ENCODE data around the gene CHML. TPM values are rescaled to one million over a fixed set of nuclear protein-coding genes. Genes with fewer than 3 reads are reported as not detected.
A peak's percentile ranks its signal among the peaks of the same experiment; 100 is the strongest.
"Not testable (repeated sequence)": the region's sequence is repeated elsewhere in the genome, so short reads cannot be mapped to it uniquely, and the experiment has no call there.

Gene CHML
- 10 to 100 TPM in 5 of 6 donors, 1 to 10 TPM in 1; 6.5 to 17.3 (median 15.5) TPM for polyA plus RNA-seq (ENCODE audit: low read depth in 6 of 6)

GRCh38 chr1:241640149-241640866 is at the start of gene CHML, which contains the start of gene OPN3:
TSS of gene CHML (minus strand) at chr1:241640369. CDS start at chr1:241635766, 4,603 bp downstream.
TSS of gene OPN3 (minus strand) at chr1:241640369. CDS start at chr1:241640254, 115 bp downstream.
- DNase-seq (peak; percentile 87), ATAC-seq (ENCODE audit: low read depth in 2 of 2) (peak; percentile 90)
- peaks cover 3% of the 10 kb centered on the region in 2 donors for H3K36me3 Mint-ChIP-seq
- no peaks in the 10 kb centered on the region for H3K27me3 Mint-ChIP-seq
- H3K9me3 Mint-ChIP-seq = peaks cover 0 to 7% (median 5%) of the 10 kb centered on the region in 7 donors
- peak within 1 kb of the TSS; percentile 41 to 97 (median 96) for H3K27ac Mint-ChIP-seq
- peak within 1 kb of the TSS; percentile 78 to 98 (median 96) for H3K4me3 Mint-ChIP-seq
- peaks cover 28 to 50% (median 36%) of the 10 kb centered on the region in 3 donors for H3K4me1 Mint-ChIP-seq

- Mint-ChIP-seq H3K36me3 (peaks cover 7 to 9% of the 10 kb centered on the region in 2 donors), H3K4me1 (no peaks in the 10 kb centered on the region), H3K4me3 (no peak overlapping the region), H3K27me3 (peaks cover 13 to 28% (median 17%) of the 10 kb centered on the region in 3 donors), H3K27ac (no peak overlapping the region), H3K9me3 (peaks cover 0 to 6% (median 0%) of the 10 kb centered on the region in 7 donors)
- no peak for ATAC-seq (ENCODE audit: low read depth in 2 of 2)
- no peak for DNase-seq
These were observed 48.8 kb upstream of the CHML start for GRCh38 chr1:241688940-241689368.

GRCh38 chr1:241684108-241684507 is 43.9 kb upstream of the CHML start:
- Mint-ChIP-seq H3K9me3 (peaks cover 0 to 4% (median 2%) of the 10 kb centered on the region in 7 donors), H3K36me3 (peaks cover under 1 to 16% of the 10 kb centered on the region in 2 donors), H3K4me3 (no peak overlapping the region), H3K27me3 (peaks cover 32 to 43% (median 34%) of the 10 kb centered on the region in 3 donors), H3K4me1 (no peaks in the 10 kb centered on the region), H3K27ac (no peak overlapping the region)
- ATAC-seq (ENCODE audit: low read depth in 2 of 2) (no peak), DNase-seq (no peak)

- H3K4me3 Mint-ChIP-seq = no peak overlapping the region
- H3K27me3 Mint-ChIP-seq = peaks cover 29 to 40% (median 32%) of the 10 kb centered on the region in 3 donors
- ATAC-seq (ENCODE audit: low read depth in 2 of 2) (no peak), DNase-seq (no peak)
- H3K36me3 Mint-ChIP-seq = peaks cover 0 to 16% of the 10 kb centered on the region in 2 donors
- H3K9me3 Mint-ChIP-seq = peaks cover 0 to 4% (median 0%) of the 10 kb centered on the region in 7 donors
- no peak overlapping the region for H3K27ac Mint-ChIP-seq
- peaks cover 0 to 2% (median 1%) of the 10 kb centered on the region in 3 donors for H3K4me1 Mint-ChIP-seq
These were observed 42.8 kb upstream of the CHML start for GRCh38 chr1:241682921-241683320.

- H3K9me3 Mint-ChIP-seq; ATAC-seq (ENCODE audit: low read depth in 2 of 2); H3K4me3 Mint-ChIP-seq; H3K4me1 Mint-ChIP-seq; H3K27ac Mint-ChIP-seq; DNase-seq: not testable (repeated sequence)
- H3K27me3 Mint-ChIP-seq = peaks cover 29 to 40% (median 32%) of the 10 kb centered on the region in 3 donors
- peaks cover 0 to 16% of the 10 kb centered on the region in 2 donors for H3K36me3 Mint-ChIP-seq
These were observed 41.8 kb upstream of the CHML start for GRCh38 chr1:241681861-241682448.

GRCh38 chr1:241679961-241680360 is 39.8 kb upstream of the CHML start:
- H3K36me3 Mint-ChIP-seq = peaks cover 0 to 16% of the 10 kb centered on the region in 2 donors
- peaks cover 22 to 33% (median 29%) of the 10 kb centered on the region in 3 donors for H3K27me3 Mint-ChIP-seq

GRCh38 chr1:241679404-241679803 is 39.2 kb upstream of the CHML start:
- Mint-ChIP-seq H3K36me3 (peaks cover 0 to 16% of the 10 kb centered on the region in 2 donors), H3K4me3 (no peak overlapping the region), H3K27ac (no peak overlapping the region), H3K4me1 (peaks cover 3 to 19% (median 8%) of the 10 kb centered on the region in 3 donors), H3K27me3 (peaks cover 22 to 30% (median 29%) of the 10 kb centered on the region in 3 donors), H3K9me3 (peaks cover 0 to 4% (median 2%) of the 10 kb centered on the region in 7 donors)
- DNase-seq = no peak
- ATAC-seq (ENCODE audit: low read depth in 2 of 2) = no peak

More at GRCh38 chr1:241679961-241680360, 39.8 kb upstream of the CHML start:
- Mint-ChIP-seq H3K4me3 (no peak overlapping the region), H3K27ac (no peak overlapping the region), H3K4me1 (peaks cover 3 to 19% (median 8%) of the 10 kb centered on the region in 3 donors), H3K9me3 (peaks cover 0 to 4% (median 2%) of the 10 kb centered on the region in 7 donors)
- DNase-seq (no peak), ATAC-seq (ENCODE audit: low read depth in 2 of 2) (no peak)

- peaks cover 0 to 16% of the 10 kb centered on the region in 2 donors for H3K36me3 Mint-ChIP-seq
- no peak for DNase-seq
- H3K4me1 Mint-ChIP-seq = peaks cover 3 to 19% (median 8%) of the 10 kb centered on the region in 3 donors
- no peak for ATAC-seq (ENCODE audit: low read depth in 2 of 2)
- H3K9me3 Mint-ChIP-seq = peaks cover 0 to 4% (median 2%) of the 10 kb centered on the region in 7 donors
- no peak overlapping the region for H3K4me3 Mint-ChIP-seq
- peaks cover 22 to 30% (median 29%) of the 10 kb centered on the region in 3 donors for H3K27me3 Mint-ChIP-seq
- H3K27ac Mint-ChIP-seq = no peak overlapping the region
These were observed 38.4 kb upstream of the CHML start for GRCh38 chr1:241678536-241678935.

GRCh38 chr1:241677201-241677600 is 37.0 kb upstream of the CHML start:
- H3K36me3 Mint-ChIP-seq = peaks cover 0 to 10% of the 10 kb centered on the region in 2 donors
- ATAC-seq (ENCODE audit: low read depth in 2 of 2) (peak; percentile 51 to 74), DNase-seq (peak; percentile 2)
- peaks cover 17 to 29% (median 26%) of the 10 kb centered on the region in 3 donors for H3K27me3 Mint-ChIP-seq
- H3K27ac Mint-ChIP-seq = peak overlapping the region in 4 of 6 donors; percentile 1 to 83 (median 56)
- peaks cover 0 to 3% (median 0%) of the 10 kb centered on the region in 7 donors for H3K9me3 Mint-ChIP-seq
- peak overlapping the region; percentile 10 to 80 (median 64) for H3K4me3 Mint-ChIP-seq
- H3K4me1 Mint-ChIP-seq = peaks cover 3 to 19% (median 8%) of the 10 kb centered on the region in 3 donors

- peaks cover 0 to 2% (median 0%) of the 10 kb centered on the region in 7 donors for H3K9me3 Mint-ChIP-seq
- H3K36me3 Mint-ChIP-seq = no peaks in the 10 kb centered on the region
- peak overlapping the region in 1 of 6 donors; percentile 85 for H3K27ac Mint-ChIP-seq
- ATAC-seq (ENCODE audit: low read depth in 2 of 2) (no peak), DNase-seq (no peak)
- no peak overlapping the region for H3K4me3 Mint-ChIP-seq
- peaks cover 5 to 23% (median 23%) of the 10 kb centered on the region in 3 donors for H3K27me3 Mint-ChIP-seq
- H3K4me1 Mint-ChIP-seq = peaks cover 3 to 19% (median 8%) of the 10 kb centered on the region in 3 donors
These were observed 35.8 kb upstream of the CHML start for GRCh38 chr1:241675983-241676382.

- Mint-ChIP-seq H3K4me1 (peaks cover 3 to 19% (median 8%) of the 10 kb centered on the region in 3 donors), H3K27ac (peak overlapping the region in 3 of 6 donors; percentile 58 to 83 (median 75)), H3K9me3 (peaks cover 0 to 2% (median 0%) of the 10 kb centered on the region in 7 donors), H3K4me3 (no peak overlapping the region), H3K27me3 (peaks cover 5 to 16% (median 14%) of the 10 kb centered on the region in 3 donors), H3K36me3 (no peaks in the 10 kb centered on the region)
- no peak for ATAC-seq (ENCODE audit: low read depth in 2 of 2)
- no peak for DNase-seq
These were observed 34.7 kb upstream of the CHML start for GRCh38 chr1:241674805-241675384.

GRCh38 chr1:241672301-241672700 is 32.1 kb upstream of the CHML start:
- H3K27ac Mint-ChIP-seq = peak overlapping the region in 1 of 6 donors; percentile 91

GRCh38 chr1:241666419-241666818 is 26.2 kb upstream of the CHML start:
- no peaks in the 10 kb centered on the region for H3K9me3 Mint-ChIP-seq
- no peaks in the 10 kb centered on the region for H3K36me3 Mint-ChIP-seq
- DNase-seq (no peak), ATAC-seq (ENCODE audit: low read depth in 2 of 2) (no peak)
- no peak overlapping the region for H3K27ac Mint-ChIP-seq
- no peaks in the 10 kb centered on the region for H3K4me1 Mint-ChIP-seq
- H3K4me3 Mint-ChIP-seq = no peak overlapping the region
- H3K27me3 Mint-ChIP-seq = peaks cover 0 to 10% (median 2%) of the 10 kb centered on the region in 3 donors

More at GRCh38 chr1:241672301-241672700, 32.1 kb upstream of the CHML start:
- Mint-ChIP-seq H3K36me3 (no peaks in the 10 kb centered on the region), H3K4me3 (no peak overlapping the region), H3K9me3 (peaks cover 0 to 2% (median 0%) of the 10 kb centered on the region in 7 donors), H3K27me3 (peaks cover 10 to 16% (median 14%) of the 10 kb centered on the region in 3 donors), H3K4me1 (peaks cover under 1 to 11% (median 3%) of the 10 kb centered on the region in 3 donors)
- no peak for ATAC-seq (ENCODE audit: low read depth in 2 of 2)
- DNase-seq = no peak

All from naive B cell (primary cell).